Panc1 (cell line): ENCODE measurements around the gene CNOT6L. TPM values are rescaled to one million over a fixed set of nuclear protein-coding genes. Genes with fewer than 3 reads are reported as not detected.

Source experiments
- ATAC-seq: fragments of 200-7000 bp; cut with Tn5 transposase; 2 replicates; pipeline ENCODE4 v1.9.1; 2020; ENCODE audit warnings: mild to moderate bottlenecking, moderate library complexity
- BruUV-seq: library from RNA; stranded (reverse); fragments of 400-500 nt; replicated peaks from 2 replicates; lab custom pipeline; 2021; lab: Mats Ljungman, UMichigan
- CTCF ChIA-PET: fragments of 300-600 bp; sonication (Branson Sonifier 250); formaldehyde crosslinking; loops from one replicate; lab custom pipeline; 2022; ENCODE audit warnings: antibody characterized with exemption; lab: Charles Lee
- POLR2A ChIA-PET: fragments of 300-600 bp; sonication (Branson Sonifier 250); formaldehyde crosslinking; loops from one replicate; lab custom pipeline; 2022; ENCODE audit warnings: antibody characterized with exemption; lab: Charles Lee
- DNase-seq: peaks from one replicate; pipeline ENCODE4 v3.0.0-alpha.2; 2010; ENCODE audit warnings: low read depth, low spot score
- H3K27ac ChIP-seq: 2 replicates; pipeline ENCODE4 v1.5.1; 2011; ENCODE audit warnings: mild to moderate bottlenecking, low read length, inconsistent platforms
- H3K27me3 ChIP-seq: fragments of 200-500 bp; sonication (Bioruptor generic); 2 replicates; pipeline ENCODE4 v1.6.0; 2014; ENCODE audit warnings: low read length, inconsistent platforms; ENCODE audit not compliant: control insufficient read depth, insufficient read depth
- H3K36me3 ChIP-seq: fragments of 200-500 bp; sonication (Bioruptor generic); 2 replicates; pipeline ENCODE4 v1.5.1; 2014; ENCODE audit warnings: inconsistent platforms, mild to moderate bottlenecking, low read length, moderate library complexity; ENCODE audit not compliant: control insufficient read depth, insufficient read depth
- H3K4me1 ChIP-seq: 2 replicates; pipeline ENCODE4 v1.5.1; 2011; ENCODE audit warnings: inconsistent platforms, mild to moderate bottlenecking, low read length, moderate library complexity; ENCODE audit not compliant: control insufficient read depth, insufficient read depth
- H3K4me3 ChIP-seq, 2 experiments: 2 replicates each; pipeline ENCODE4 v1.5.1; 2011 to 2012; ENCODE audit warnings: low read depth in 2 of 2, low read length in 2 of 2, mild to moderate bottlenecking in 2 of 2, inconsistent platforms in 1 of 2, moderate library complexity in 1 of 2
- H3K9me3 ChIP-seq: fragments of 200-500 bp; sonication (Bioruptor generic); 2 replicates; pipeline ENCODE4 v1.5.1; 2014; ENCODE audit warnings: low read depth, mild to moderate bottlenecking, inconsistent platforms, low read length, moderate library complexity; ENCODE audit not compliant: control insufficient read depth, insufficient read depth
- POLR2AphosphoS5 ChIP-seq: IDR thresholded peaks from 2 replicates; pipeline ENCODE4 v1.6.1; 2012; ENCODE audit warnings: mild to moderate bottlenecking, low read depth, low read length, moderate library complexity
- REST ChIP-seq, 2 experiments: IDR thresholded peaks; 2 replicates each; pipeline ENCODE4 v1.6.1; 2011 to 2012; ENCODE audit warnings: low read depth in 2 of 2, control low read depth in 1 of 2, low read length in 1 of 2, mild to moderate bottlenecking in 1 of 2, moderate library complexity in 1 of 2; ENCODE audit not compliant: insufficient read depth in 1 of 2
- SIN3A ChIP-seq: IDR thresholded peaks from 2 replicates; pipeline ENCODE4 v1.6.1; 2012; ENCODE audit warnings: low read depth, mild to moderate bottlenecking, low read length, moderate library complexity, borderline replicate concordance; ENCODE audit not compliant: insufficient read depth
- TCF7L2 ChIP-seq: IDR thresholded peaks from 2 replicates; pipeline ENCODE4 v1.6.1; 2011; ENCODE audit warnings: mild to moderate bottlenecking, low read depth, low read length, inconsistent platforms
- in situ Hi-C: cut with HindIII; loops from 2 replicates; pipeline ENCODE4 v1.10.0; 2016; ENCODE audit warnings: low sequenced_read_pairs, low pct_unique_long_range_greater_than_20kb
- intact Hi-C: fragments of 100-400 bp; cut with micrococcal nuclease; formaldehyde crosslinking; loops from one replicate; pipeline ENCODE4 v1.10.0; 2022; ENCODE audit not compliant: unreplicated experiment
- total RNA-seq: library from RNA; stranded (reverse); gene quantifications from one replicate; pipeline ENCODE4 v1.2.1, GENCODE V29; 2021; ENCODE audit not compliant: unreplicated experiment
- TF ChIP-seq, protein P1 (sequence below): fragments of 450-650 bp; IDR thresholded peaks from 2 replicates; pipeline ENCODE4 v1.5.1; 2017; ENCODE audit warnings: mild to moderate bottlenecking

CNOT6L gene
- total RNA-seq, 1 experiment from 2014 or later: 18.3 TPM

- ChIA-PET CTCF (no interaction called here), POLR2A (no interaction called here)
- Histone ChIP-seq H3K4me1 (no peaks in the 10 kb centered on the region), H3K27ac (no peak overlapping the region), H3K27me3 (no peaks in the 10 kb centered on the region), H3K9me3 (no peaks in the 10 kb centered on the region), H3K4me3 (no peak overlapping the region), H3K36me3 (no peaks in the 10 kb centered on the region)
- intact Hi-C loops: no loop called here
- in situ Hi-C loops: no loop called here
- no peak for TF ChIP-seq TCF7L2
- no peak for ATAC-seq
- BruUV-seq: no TSS peak
- no peak for DNase-seq
These were observed 67.4 kb downstream of the CNOT6L start for GRCh38 chr4:77751764-77752163.

- in situ Hi-C loops: no loop called here
- Histone ChIP-seq H3K4me3 (no peak overlapping the region), H3K36me3 (no peaks in the 10 kb centered on the region), H3K9me3 (no peaks in the 10 kb centered on the region), H3K4me1 (no peaks in the 10 kb centered on the region), H3K27me3 (no peaks in the 10 kb centered on the region), H3K27ac (no peak overlapping the region)
- CTCF ChIA-PET: no interaction called here
- intact Hi-C loops: no loop called here
- TF ChIP-seq POLR2AphosphoS5: no peak
- TF ChIP-seq, protein P1, sequence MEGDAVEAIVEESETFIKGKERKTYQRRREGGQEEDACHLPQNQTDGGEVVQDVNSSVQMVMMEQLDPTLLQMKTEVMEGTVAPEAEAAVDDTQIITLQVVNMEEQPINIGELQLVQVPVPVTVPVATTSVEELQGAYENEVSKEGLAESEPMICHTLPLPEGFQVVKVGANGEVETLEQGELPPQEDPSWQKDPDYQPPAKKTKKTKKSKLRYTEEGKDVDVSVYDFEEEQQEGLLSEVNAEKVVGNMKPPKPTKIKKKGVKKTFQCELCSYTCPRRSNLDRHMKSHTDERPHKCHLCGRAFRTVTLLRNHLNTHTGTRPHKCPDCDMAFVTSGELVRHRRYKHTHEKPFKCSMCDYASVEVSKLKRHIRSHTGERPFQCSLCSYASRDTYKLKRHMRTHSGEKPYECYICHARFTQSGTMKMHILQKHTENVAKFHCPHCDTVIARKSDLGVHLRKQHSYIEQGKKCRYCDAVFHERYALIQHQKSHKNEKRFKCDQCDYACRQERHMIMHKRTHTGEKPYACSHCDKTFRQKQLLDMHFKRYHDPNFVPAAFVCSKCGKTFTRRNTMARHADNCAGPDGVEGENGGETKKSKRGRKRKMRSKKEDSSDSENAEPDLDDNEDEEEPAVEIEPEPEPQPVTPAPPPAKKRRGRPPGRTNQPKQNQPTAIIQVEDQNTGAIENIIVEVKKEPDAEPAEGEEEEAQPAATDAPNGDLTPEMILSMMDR: no peak
- no peak for TF ChIP-seq TCF7L2
- no peak for TF ChIP-seq REST (IDR thresholded peaks at IDR 0.05; ENCODE audit: insufficient read depth in 1 of 2, low read depth in 2 of 2, low read length in 1 of 2)
- POLR2A ChIA-PET: no interaction called here
- no peak for ATAC-seq
- BruUV-seq: no TSS peak
- no peak for DNase-seq
These were observed 73.4 kb downstream of the CNOT6L start for GRCh38 chr4:77745792-77746191.

DNA sequence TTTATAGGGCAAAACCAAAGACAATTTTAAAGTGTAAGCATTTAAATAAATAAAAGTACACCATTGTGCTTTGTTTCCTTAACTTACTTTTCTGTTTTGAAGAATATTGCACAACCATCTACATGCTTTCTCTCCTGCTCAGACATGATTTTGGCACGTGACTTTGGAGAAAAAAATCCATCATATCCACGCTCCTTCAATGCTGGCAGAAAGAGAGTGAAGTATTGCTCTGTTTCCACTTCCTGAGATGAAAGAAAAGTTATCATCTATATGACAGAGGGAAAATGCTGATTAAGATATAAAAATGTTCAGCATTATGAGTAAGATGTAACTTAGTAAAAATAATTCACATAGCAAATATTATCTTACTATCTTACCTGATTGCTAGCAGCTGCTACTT is 77.1 kb downstream of the CNOT6L start:
- no peaks in the 10 kb centered on the region for H3K9me3 ChIP-seq
- CTCF ChIA-PET: no interaction called here
- BruUV-seq: no TSS peak
- H3K36me3 ChIP-seq: no peaks in the 10 kb centered on the region
- no peaks in the 10 kb centered on the region for H3K27me3 ChIP-seq
- DNase-seq (no peak), ATAC-seq (no peak)
- in situ Hi-C loops: no loop called here
- intact Hi-C loops: no loop called here
- TF ChIP-seq REST (IDR thresholded peaks at IDR 0.05; ENCODE audit: insufficient read depth in 1 of 2, low read depth in 2 of 2, low read length in 1 of 2) (no peak), TCF7L2 (no peak), SIN3A (no peak), POLR2AphosphoS5 (no peak)
- TF ChIP-seq, protein P1: no peak
- POLR2A ChIA-PET: no interaction called here
- H3K4me1 ChIP-seq: no peaks in the 10 kb centered on the region
- H3K27ac ChIP-seq: no peak overlapping the region
- H3K4me3 ChIP-seq: no peak overlapping the region
